Astrocyte of the hippocampus (primary cell): Measurements from ENCODE around the gene DOP1B.
"Not testable (repeated sequence)": the region's sequence is repeated elsewhere in the genome, so short reads cannot be mapped to it uniquely, and the experiment has no call there.

Experiments used
- DNase-seq: peaks from one replicate; pipeline ENCODE4 v3.0.0; 2011; ENCODE audit warnings: low read depth, low spot score

The DOP1B gene

GRCh38 chr21:36156815-36157670 is at the start of gene DOP1B:
TSS of gene DOP1B (plus strand) at chr21:36156824. CDS start at chr21:36164734, 7,910 bp downstream.
- no peak for DNase-seq

GRCh38 chr21:36109868-36110267 is 46.8 kb upstream of the DOP1B start:
- no peak for DNase-seq

GRCh38 chr21:36111238-36111637 is 45.4 kb upstream of the DOP1B start:
- no peak for DNase-seq

- DNase-seq = no peak
Observed at GRCh38 chr21:36113647-36114428, 42.8 kb upstream of the DOP1B start.

GRCh38 chr21:36115138-36115730 is 41.4 kb upstream of the DOP1B start:
- no peak for DNase-seq

GRCh38 chr21:36117286-36117741 is 39.3 kb upstream of the DOP1B start:
- no peak for DNase-seq

- DNase-seq = no peak
Observed at GRCh38 chr21:36120304-36120888, 36.2 kb upstream of the DOP1B start.

GRCh38 chr21:36122977-36123376 is 33.6 kb upstream of the DOP1B start:
- no peak for DNase-seq

- no peak for DNase-seq
Observed at GRCh38 chr21:36124395-36124794, 32.2 kb upstream of the DOP1B start.

- peak; percentile 75 for DNase-seq
Observed at GRCh38 chr21:36125512-36126207, 31.0 kb upstream of the DOP1B start.

- no peak for DNase-seq
Observed at GRCh38 chr21:36126208-36126565, 30.4 kb upstream of the DOP1B start.

- no peak for DNase-seq
Observed at GRCh38 chr21:36126621-36127110, 30.0 kb upstream of the DOP1B start.

GRCh38 chr21:36127250-36127904 is 29.2 kb upstream of the DOP1B start:
- peak; percentile 27 for DNase-seq

- DNase-seq = no peak
Observed at GRCh38 chr21:36127977-36128376, 28.6 kb upstream of the DOP1B start.

GRCh38 chr21:36129219-36129618 is 27.4 kb upstream of the DOP1B start:
- no peak for DNase-seq

GRCh38 chr21:36130414-36130762 is 26.2 kb upstream of the DOP1B start:
- DNase-seq = not testable (repeated sequence)

- DNase-seq = not testable (repeated sequence)
Observed at GRCh38 chr21:36130839-36131238, 25.8 kb upstream of the DOP1B start.

- no peak for DNase-seq
Observed at GRCh38 chr21:36132696-36133095, 23.9 kb upstream of the DOP1B start.

- peak; percentile 71 for DNase-seq
Observed at GRCh38 chr21:36134803-36135390, 21.7 kb upstream of the DOP1B start, which contains the start of gene CBR3. TSS of gene CBR3 (plus strand) at chr21:36135079. CDS start at chr21:36135193, 114 bp downstream.
